ENCODE data around the gene CDS1.

CDS1 gene

GRCh38 chr4:84574069-84574720 lies 8.7 kb upstream of the CDS1 start:
- H3K27ac ChIP-seq (ENCODE audit: low read depth, low read length), result no peak overlapping the region
- 88% methylated on average over 6 of the region's 6 CpGs for WGBS
- H3K9ac ChIP-seq (ENCODE audit: low read depth, low read length), result no peak overlapping the region
- H3K4me3 ChIP-seq (ENCODE audit: low read length), result no peak overlapping the region
- no peaks in the 10 kb centered on the region for H3K27me3 ChIP-seq (ENCODE audit: insufficient read depth, low read length)
- no peaks in the 10 kb centered on the region for H3K36me3 ChIP-seq (ENCODE audit: insufficient read depth, low read length)
- H3K9me3 ChIP-seq (ENCODE audit: insufficient read depth, low read depth, low read length), result no peaks in the 10 kb centered on the region
- peaks cover 8% of the 10 kb centered on the region for H3K4me1 ChIP-seq (ENCODE audit: insufficient read depth, low read length)

GRCh38 chr4:84578540-84579402 lies 4.2 kb upstream of the CDS1 start:
- H3K4me3 ChIP-seq (ENCODE audit: low read length), result no peak overlapping the region
- H3K4me1 ChIP-seq (ENCODE audit: insufficient read depth, low read length), result peaks cover 20% of the 10 kb centered on the region
- no peak overlapping the region for H3K9ac ChIP-seq (ENCODE audit: low read depth, low read length)
- 96% methylated on average over 2 of the region's 4 CpGs for WGBS
- no peaks in the 10 kb centered on the region for H3K36me3 ChIP-seq (ENCODE audit: insufficient read depth, low read length)
- H3K9me3 ChIP-seq (ENCODE audit: insufficient read depth, low read depth, low read length), result no peaks in the 10 kb centered on the region
- H3K27me3 ChIP-seq (ENCODE audit: insufficient read depth, low read length), result peaks cover 23% of the 10 kb centered on the region
- H3K27ac ChIP-seq (ENCODE audit: low read depth, low read length), result no peak overlapping the region

- H3K9ac ChIP-seq (ENCODE audit: low read depth, low read length), result no peak overlapping the region
- peaks cover 29% of the 10 kb centered on the region for H3K27me3 ChIP-seq (ENCODE audit: insufficient read depth, low read length)
- WGBS, result 51% methylated on average over 4 of the region's 4 CpGs
These were observed 3.5 kb upstream of the CDS1 start for GRCh38 chr4:84579403-84579776.

GRCh38 chr4:84582302-84582987 lies 482 bp upstream of the CDS1 start:
- no peaks in the 10 kb centered on the region for H3K9me3 ChIP-seq (ENCODE audit: insufficient read depth, low read depth, low read length)
- peak overlapping the region; percentile 72 for H3K27ac ChIP-seq (ENCODE audit: low read depth, low read length)
- H3K36me3 ChIP-seq (ENCODE audit: insufficient read depth, low read length), result no peaks in the 10 kb centered on the region
- peak overlapping the region; percentile 85 for H3K4me3 ChIP-seq (ENCODE audit: low read length)
- peak overlapping the region; percentile 32; the same call in 1 of the 2 replicates for H3K9ac ChIP-seq (ENCODE audit: low read depth, low read length)
- peaks cover 41% of the 10 kb centered on the region for H3K4me1 ChIP-seq (ENCODE audit: insufficient read depth, low read length)
- under 1% methylated on average over 56 of the region's 56 CpGs for WGBS
- H3K27me3 ChIP-seq (ENCODE audit: insufficient read depth, low read length), result peaks cover 41% of the 10 kb centered on the region

More at GRCh38 chr4:84579403-84579776, 3.5 kb upstream of the CDS1 start:
- no peaks in the 10 kb centered on the region for H3K36me3 ChIP-seq (ENCODE audit: insufficient read depth, low read length)
- H3K9me3 ChIP-seq (ENCODE audit: insufficient read depth, low read depth, low read length), result no peaks in the 10 kb centered on the region
- no peak overlapping the region for H3K27ac ChIP-seq (ENCODE audit: low read depth, low read length)
- peaks cover 25% of the 10 kb centered on the region for H3K4me1 ChIP-seq (ENCODE audit: insufficient read depth, low read length)
- H3K4me3 ChIP-seq (ENCODE audit: low read length), result no peak overlapping the region

GRCh38 chr4:84583876-84584380 lies 1.0 kb downstream of the CDS1 start:
- H3K4me1 ChIP-seq (ENCODE audit: insufficient read depth, low read length), result peaks cover 38% of the 10 kb centered on the region
- H3K9ac ChIP-seq (ENCODE audit: low read depth, low read length), result peak overlapping the region; percentile 71
- no peaks in the 10 kb centered on the region for H3K36me3 ChIP-seq (ENCODE audit: insufficient read depth, low read length)
- peak overlapping the region; percentile 85 for H3K4me3 ChIP-seq (ENCODE audit: low read length)
- no peak overlapping the region; the same call in 1 of the 2 replicates for H3K27ac ChIP-seq (ENCODE audit: low read depth, low read length)
- 30% methylated on average over 13 of the region's 16 CpGs for WGBS
- peaks cover 5% of the 10 kb centered on the region for H3K9me3 ChIP-seq (ENCODE audit: insufficient read depth, low read depth, low read length)
- peaks cover 41% of the 10 kb centered on the region for H3K27me3 ChIP-seq (ENCODE audit: insufficient read depth, low read length)

GRCh38 chr4:84585251-84585650 lies 2.3 kb downstream of the CDS1 start:
- Histone ChIP-seq H3K9me3 (ENCODE audit: insufficient read depth, low read depth, low read length) (peaks cover 5% of the 10 kb centered on the region), H3K27me3 (ENCODE audit: insufficient read depth, low read length) (peaks cover 41% of the 10 kb centered on the region), H3K4me1 (ENCODE audit: insufficient read depth, low read length) (peaks cover 33% of the 10 kb centered on the region), H3K36me3 (ENCODE audit: insufficient read depth, low read length) (0 out of 2 replicates have a peak, but pooled peaks cover 3% of the 10 kb centered on the region), H3K9ac (ENCODE audit: low read depth, low read length) (no peak overlapping the region), H3K27ac (ENCODE audit: low read depth, low read length) (no peak overlapping the region), H3K4me3 (ENCODE audit: low read length) (no peak overlapping the region; the same call in 1 of the 2 replicates)

GRCh38 chr4:84594724-84595123 lies 11.8 kb downstream of the CDS1 start:
- 93% methylated on average over 2 of the region's 2 CpGs for WGBS
- peaks cover 47% of the 10 kb centered on the region for H3K4me1 ChIP-seq (ENCODE audit: insufficient read depth, low read length)
- H3K36me3 ChIP-seq (ENCODE audit: insufficient read depth, low read length), result no peaks in the 10 kb centered on the region
- H3K27ac ChIP-seq (ENCODE audit: low read depth, low read length), result no peak overlapping the region
- no peaks in the 10 kb centered on the region for H3K9me3 ChIP-seq (ENCODE audit: insufficient read depth, low read depth, low read length)
- no peaks in the 10 kb centered on the region for H3K27me3 ChIP-seq (ENCODE audit: insufficient read depth, low read length)
- no peak overlapping the region for H3K4me3 ChIP-seq (ENCODE audit: low read length)
- no peak overlapping the region for H3K9ac ChIP-seq (ENCODE audit: low read depth, low read length)

DNA sequence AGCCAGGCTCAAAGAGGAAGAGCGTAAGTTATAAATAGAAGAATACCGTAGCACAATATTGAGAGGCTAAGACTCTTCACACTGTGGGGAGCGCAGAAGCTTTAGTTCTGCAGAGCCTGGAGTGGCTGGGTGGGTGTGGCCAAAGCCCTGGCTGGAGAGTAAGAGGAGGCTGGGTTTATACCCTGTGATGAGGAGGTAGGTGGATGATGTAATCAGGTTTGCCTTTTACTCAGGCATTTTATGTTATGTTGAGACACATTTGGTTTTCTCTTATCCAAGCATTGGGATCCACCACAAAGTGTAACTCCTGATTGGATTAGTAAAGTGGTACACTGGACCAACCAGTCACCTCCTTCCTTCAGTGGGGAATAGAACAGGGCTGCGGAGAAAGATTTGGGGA lies 13.9 kb downstream of the CDS1 start:
- WGBS, result 91% methylated on average over 3 of the region's 4 CpGs
- H3K27ac ChIP-seq (ENCODE audit: low read depth, low read length), result peak overlapping the region; percentile 48; the same call in 1 of the 2 replicates
- no peaks in the 10 kb centered on the region for H3K27me3 ChIP-seq (ENCODE audit: insufficient read depth, low read length)
- H3K9me3 ChIP-seq (ENCODE audit: insufficient read depth, low read depth, low read length), result no peaks in the 10 kb centered on the region
- H3K9ac ChIP-seq (ENCODE audit: low read depth, low read length), result no peak overlapping the region
- no peak overlapping the region for H3K4me3 ChIP-seq (ENCODE audit: low read length)
- H3K4me1 ChIP-seq (ENCODE audit: insufficient read depth, low read length), result peaks cover 32% of the 10 kb centered on the region
- no peaks in the 10 kb centered on the region for H3K36me3 ChIP-seq (ENCODE audit: insufficient read depth, low read length)

DNA sequence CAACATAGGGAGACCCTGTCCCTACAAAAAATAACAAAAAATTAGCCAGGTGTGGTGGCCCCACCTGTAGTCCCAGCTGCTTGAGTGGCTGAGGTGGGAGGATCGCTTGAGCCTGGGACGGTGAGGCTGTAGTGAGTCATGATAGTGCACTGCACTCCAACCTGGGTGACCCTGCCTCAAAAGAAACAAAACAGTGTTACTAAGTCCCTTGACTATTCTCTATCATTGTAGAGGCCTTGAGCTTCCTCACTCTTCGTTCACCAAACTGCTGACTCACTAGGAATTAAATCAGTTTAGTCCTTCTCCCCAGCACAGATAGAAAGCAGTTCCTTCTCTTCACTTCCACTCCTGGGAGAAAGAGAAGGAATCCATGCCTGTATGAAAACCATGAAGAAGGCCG lies 14.5 kb downstream of the CDS1 start:
- no peaks in the 10 kb centered on the region for H3K36me3 ChIP-seq (ENCODE audit: insufficient read depth, low read length)
- H3K9me3 ChIP-seq (ENCODE audit: insufficient read depth, low read depth, low read length), result no peaks in the 10 kb centered on the region
- peaks cover 31% of the 10 kb centered on the region for H3K4me1 ChIP-seq (ENCODE audit: insufficient read depth, low read length)
- H3K27me3 ChIP-seq (ENCODE audit: insufficient read depth, low read length), result no peaks in the 10 kb centered on the region
- no peak overlapping the region for H3K4me3 ChIP-seq (ENCODE audit: low read length)
- no peak overlapping the region; the same call in 1 of the 2 replicates for H3K27ac ChIP-seq (ENCODE audit: low read depth, low read length)
- 89% methylated on average over 4 of the region's 4 CpGs for WGBS
- H3K9ac ChIP-seq (ENCODE audit: low read depth, low read length), result no peak overlapping the region

DNA sequence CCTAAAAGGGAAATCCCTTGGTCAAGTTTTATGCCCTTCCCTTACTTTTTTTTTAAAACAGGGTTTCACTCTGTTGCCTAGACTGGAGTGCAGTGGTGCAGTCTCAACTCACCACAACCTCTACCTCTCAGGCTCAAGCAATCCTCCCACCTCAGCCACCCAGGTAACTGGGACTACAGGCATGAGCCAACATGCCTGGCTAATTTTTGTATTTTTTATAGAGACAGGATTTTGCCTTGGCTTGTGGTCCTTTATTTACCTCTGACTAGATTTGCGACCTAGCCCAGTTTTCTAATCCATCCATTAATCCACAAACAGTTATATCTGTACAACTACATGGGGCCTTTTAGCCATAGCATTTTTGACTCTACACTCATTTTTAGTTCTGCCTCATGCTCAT lies 23.7 kb downstream of the CDS1 start:
- H3K4me3 ChIP-seq (ENCODE audit: low read length), result no peak overlapping the region
- no peak overlapping the region for H3K9ac ChIP-seq (ENCODE audit: low read depth, low read length)
- no peaks in the 10 kb centered on the region for H3K4me1 ChIP-seq (ENCODE audit: insufficient read depth, low read length)
- WGBS, result 83% methylated on average over 1 of the region's 1 CpG
- no peaks in the 10 kb centered on the region for H3K27me3 ChIP-seq (ENCODE audit: insufficient read depth, low read length)
- no peaks in the 10 kb centered on the region for H3K9me3 ChIP-seq (ENCODE audit: insufficient read depth, low read depth, low read length)
- no peak overlapping the region for H3K27ac ChIP-seq (ENCODE audit: low read depth, low read length)
- peaks cover 27% of the 10 kb centered on the region for H3K36me3 ChIP-seq (ENCODE audit: insufficient read depth, low read length)

DNA sequence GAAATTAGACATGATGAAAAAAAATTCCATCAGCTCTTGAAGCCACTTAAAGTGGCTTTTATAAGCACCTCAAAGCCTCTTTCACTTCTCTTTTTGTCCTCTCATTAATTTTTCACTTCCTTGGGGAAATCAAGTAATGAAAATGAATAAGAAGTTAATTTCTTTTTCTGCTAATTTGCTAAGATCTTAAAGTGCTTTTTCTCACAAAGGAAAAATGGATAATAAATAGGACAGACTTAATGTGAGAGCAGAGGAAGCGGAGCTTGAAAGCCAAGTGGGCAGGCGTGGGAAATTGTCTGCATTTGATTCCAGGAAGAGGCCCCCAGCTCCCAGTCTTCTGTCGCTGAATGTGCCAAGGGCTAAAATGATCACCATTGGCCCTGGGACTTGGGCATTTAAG lies 28.6 kb downstream of the CDS1 start:
- Histone ChIP-seq H3K9ac (ENCODE audit: low read depth, low read length) (no peak overlapping the region), H3K4me1 (ENCODE audit: insufficient read depth, low read length) (no peaks in the 10 kb centered on the region), H3K4me3 (ENCODE audit: low read length) (no peak overlapping the region), H3K36me3 (ENCODE audit: insufficient read depth, low read length) (peaks cover 31% of the 10 kb centered on the region), H3K27me3 (ENCODE audit: insufficient read depth, low read length) (no peaks in the 10 kb centered on the region), H3K9me3 (ENCODE audit: insufficient read depth, low read depth, low read length) (no peaks in the 10 kb centered on the region), H3K27ac (ENCODE audit: low read depth, low read length) (no peak overlapping the region)
- WGBS, result 93% methylated on average over 3 of the region's 3 CpGs

All from HUES64 (cell line).